GM12878 (cell line): ENCODE results near the gene FBXW7. TPM values are rescaled to one million over a fixed set of nuclear protein-coding genes. Genes with fewer than 3 reads are reported as not detected.

Experiments
- ATAC-seq: fragments of 200-7000 bp; cut with Tn5 transposase; 3 replicates; pipeline ENCODE4 v1.9.1; 2020; ENCODE audit warnings: mild to moderate bottlenecking, moderate library complexity
- BruUV-seq: library from RNA; stranded (reverse); fragments of 400-500 nt; replicated peaks from 2 replicates; lab custom pipeline; 2021; lab: Mats Ljungman, UMichigan
- CTCF ChIA-PET: fragments of 300-600 bp; sonication (Branson Sonifier 250); formaldehyde crosslinking; extraction: SDS; loops from one replicate; lab custom pipeline; 2021; ENCODE audit warnings: inconsistent platforms; lab: Yijun Ruan, JAX
- POLR2A ChIA-PET: fragments of 350-600 bp; formaldehyde crosslinking; extraction: SDS; loops from one replicate; lab custom pipeline; 2021; ENCODE audit warnings: inconsistent platforms; lab: Charles Lee
- RAD21 ChIA-PET: fragments of 300-600 bp; sonication (Branson Sonifier 250); formaldehyde crosslinking; loops from one replicate; lab custom pipeline; 2023; ENCODE audit warnings: antibody characterized with exemption; ENCODE audit not compliant: unreplicated experiment; lab: Charles Lee
- SMC1A ChIA-PET: fragments of 300-600 bp; sonication (Branson Sonifier 250); formaldehyde crosslinking; loops from one replicate; lab custom pipeline; 2023; ENCODE audit not compliant: unreplicated experiment, uncharacterized antibody; lab: Charles Lee
- DNase-seq: peaks from one replicate; pipeline ENCODE4 v3.0.0-alpha.2; 2011; ENCODE audit warnings: low read depth, low spot score
- FAIRE-seq: peaks from 3 replicates; lab custom pipeline; 2011; peaks lifted over from hg19 to GRCh38; lab: Jason Lieb, UNC
- H2AFZ ChIP-seq: 2 replicates; pipeline ENCODE4 v1.6.0; 2011; ENCODE audit warnings: low read depth, low read length, control low read depth; ENCODE audit not compliant: control insufficient read depth
- H3K27ac ChIP-seq: 2 replicates; pipeline ENCODE4 v1.5.1; 2011; ENCODE audit warnings: control low read depth; ENCODE audit not compliant: control insufficient read depth, insufficient read depth
- H3K27me3 ChIP-seq, 2 experiments: replicated peaks in 1 of 2; 2 replicates each; pipeline versions ENCODE4 v1.6.0 to v1.6.1; 2011; ENCODE audit warnings: low read length in 1 of 2; ENCODE audit not compliant: control insufficient read depth in 2 of 2, insufficient read depth in 2 of 2
- H3K36me3 ChIP-seq, 2 experiments: 2 replicates each; pipeline ENCODE4 v1.5.1; 2011; ENCODE audit warnings: low read length in 1 of 2; ENCODE audit not compliant: control insufficient read depth in 2 of 2, insufficient read depth in 2 of 2
- H3K4me1 ChIP-seq: 2 replicates; pipeline ENCODE4 v1.6.1; 2011; ENCODE audit warnings: mild to moderate bottlenecking, low read length, moderate library complexity, mixed read lengths; ENCODE audit not compliant: control insufficient read depth, insufficient read depth
- H3K4me2 ChIP-seq: 2 replicates; pipeline ENCODE4 v1.6.0; 2011; ENCODE audit warnings: control low read depth; ENCODE audit not compliant: control insufficient read depth, insufficient read depth
- H3K4me3 ChIP-seq: fragments of 200-600 bp; sonication (generic); 2 replicates; pipeline ENCODE4 v1.5.1; 2016
- H3K79me2 ChIP-seq: 2 replicates; pipeline ENCODE4 v1.6.0; 2011; ENCODE audit warnings: low read length; ENCODE audit not compliant: control insufficient read depth, insufficient read depth
- H3K9ac ChIP-seq: 2 replicates; pipeline ENCODE4 v1.8.0; 2011; ENCODE audit warnings: low read length, control low read depth, mixed read lengths; ENCODE audit not compliant: control insufficient read depth, insufficient read depth
- H3K9me3 ChIP-seq: replicated peaks from 3 replicates; pipeline ENCODE4 v1.5.1; 2011; ENCODE audit warnings: mild to moderate bottlenecking, low read length; ENCODE audit not compliant: control insufficient read depth, insufficient read depth
- H4K20me1 ChIP-seq: 2 replicates; pipeline ENCODE4 v1.6.0; 2011; ENCODE audit not compliant: control insufficient read depth, insufficient read depth
- CBFB ChIP-seq: IDR thresholded peaks from 2 replicates; pipeline ENCODE4 v1.6.1; 2016; ENCODE audit warnings: antibody characterized with exemption, low read depth
- JUNB ChIP-seq: IDR thresholded peaks from 2 replicates; pipeline ENCODE4 v1.6.1; 2016; ENCODE audit warnings: antibody characterized with exemption, mild to moderate bottlenecking
- LARP7 ChIP-seq: fragments of 450-650 bp; IDR thresholded peaks from 2 replicates; pipeline ENCODE4 v1.6.1; 2017; ENCODE audit warnings: mild to moderate bottlenecking
- NR2C2 ChIP-seq: IDR thresholded peaks from 2 replicates; pipeline ENCODE4 v1.6.1; 2011; ENCODE audit warnings: borderline replicate concordance, low read depth; ENCODE audit not compliant: control insufficient read depth, insufficient read length
- PAX5 ChIP-seq: IDR thresholded peaks from 2 replicates; pipeline ENCODE4 v1.6.1; 2011; ENCODE audit warnings: low read depth, low read length, borderline replicate concordance
- ZZZ3 ChIP-seq: IDR thresholded peaks from 2 replicates; pipeline ENCODE4 v1.6.1; 2011; ENCODE audit warnings: low read depth; ENCODE audit not compliant: control insufficient read depth, insufficient read length
- WGBS: methylation state at CpG from one replicate; pipeline ENCODE4 v1.1.6; 2016; ENCODE audit warnings: low lambda C conversion rate; ENCODE audit not compliant: insufficient replicate concordance, insufficient coverage; ENCODE audit errors: missing lambda C conversion rate; 5-methylcytosine and 5-hydroxymethylcytosine counted together
- in situ Hi-C: fragments of 300-500 bp; cut with MboI; formaldehyde crosslinking; loops from 9 replicates; pipeline ENCODE4 v1.14.3; 2018; ENCODE audit warnings: mixed read lengths
- intact Hi-C: fragments of 100-400 bp; cut with micrococcal nuclease; formaldehyde crosslinking; loops from one replicate; pipeline ENCODE4 v1.14.2; 2022; ENCODE audit not compliant: unreplicated experiment
- polyA plus RNA-seq, 11 experiments: library from polyadenylated mRNA; depleted of rRNA in 4 of 11; unstranded in 6 of 11; stranded (reverse) in 5 of 11; fragments of >200 nt; fragmentation: Nextera tagmentation in 4 of 11; fragmentation: Illumina TruSeq in 1 of 11; extraction: Ambion mirVana in 4 of 11; extraction: Trizol in 1 of 11; gene quantifications; 1 replicate in 1 of 11; 2 replicates in 10 of 11; pipeline versions ENCODE4 v1.2.1 to v1.2.3, GENCODE V29; 2011 to 2016; ENCODE audit warnings: inconsistent platforms in 2 of 11, missing spikeins in 2 of 11, low read depth in 1 of 11
- total RNA-seq, 4 experiments: library from RNA; depleted of rRNA in 3 of 4; stranded (reverse); fragments of >200 nt in 3 of 4; fragmentation: Illumina TruSeq in 1 of 4; extraction: Trizol in 1 of 4; gene quantifications; 2 replicates each; pipeline versions ENCODE4 v1.2.1 to v1.2.3, GENCODE V29; 2013 to 2021
- TF ChIP-seq, protein P1 (sequence below): IDR thresholded peaks from 2 replicates; pipeline ENCODE4 v1.6.1; 2011; ENCODE audit warnings: borderline replicate concordance, low read depth, mild to moderate bottlenecking, moderate library complexity, low read length; ENCODE audit not compliant: insufficient read depth, poor library complexity, severe bottlenecking
- TF ChIP-seq, protein P2 (sequence below): fragments of 450-650 bp; formaldehyde crosslinking; IDR thresholded peaks from 2 replicates; pipeline ENCODE4 v1.4.0; 2022; ENCODE audit warnings: mild to moderate bottlenecking, moderate library complexity

The FBXW7 gene
- total and polyA plus RNA-seq, 10 of the 15 experiments (the other 5 are each of a cell fraction or from before 2014, with no cell fraction given), result 35.8 to 118 (median 47.2) TPM

DNA sequence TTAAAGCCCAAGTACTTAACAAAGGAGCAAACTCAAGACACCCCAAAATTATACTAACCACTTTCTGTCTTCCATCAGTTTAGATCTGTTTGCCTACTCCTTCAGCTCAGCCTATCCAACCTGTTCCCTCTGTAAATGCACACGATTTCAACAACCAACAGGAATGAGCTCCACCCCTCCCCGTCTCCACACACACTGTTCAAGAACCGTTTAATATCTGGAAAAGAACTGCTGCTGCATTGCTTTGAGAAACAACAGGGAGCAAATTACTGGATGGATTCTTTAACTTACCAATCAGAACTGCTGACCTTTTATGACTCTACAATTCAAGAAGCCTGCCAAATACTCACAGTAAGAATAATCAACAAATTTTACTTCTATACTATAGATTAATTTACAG, 87.0 kb downstream of the FBXW7 start (continued):
- TF ChIP-seq, protein P1, sequence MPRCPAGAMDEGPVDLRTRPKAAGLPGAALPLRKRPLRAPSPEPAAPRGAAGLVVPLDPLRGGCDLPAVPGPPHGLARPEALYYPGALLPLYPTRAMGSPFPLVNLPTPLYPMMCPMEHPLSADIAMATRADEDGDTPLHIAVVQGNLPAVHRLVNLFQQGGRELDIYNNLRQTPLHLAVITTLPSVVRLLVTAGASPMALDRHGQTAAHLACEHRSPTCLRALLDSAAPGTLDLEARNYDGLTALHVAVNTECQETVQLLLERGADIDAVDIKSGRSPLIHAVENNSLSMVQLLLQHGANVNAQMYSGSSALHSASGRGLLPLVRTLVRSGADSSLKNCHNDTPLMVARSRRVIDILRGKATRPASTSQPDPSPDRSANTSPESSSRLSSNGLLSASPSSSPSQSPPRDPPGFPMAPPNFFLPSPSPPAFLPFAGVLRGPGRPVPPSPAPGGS, result no peak
- TF ChIP-seq CBFB (no peak), NR2C2 (no peak), JUNB (no peak)

DNA sequence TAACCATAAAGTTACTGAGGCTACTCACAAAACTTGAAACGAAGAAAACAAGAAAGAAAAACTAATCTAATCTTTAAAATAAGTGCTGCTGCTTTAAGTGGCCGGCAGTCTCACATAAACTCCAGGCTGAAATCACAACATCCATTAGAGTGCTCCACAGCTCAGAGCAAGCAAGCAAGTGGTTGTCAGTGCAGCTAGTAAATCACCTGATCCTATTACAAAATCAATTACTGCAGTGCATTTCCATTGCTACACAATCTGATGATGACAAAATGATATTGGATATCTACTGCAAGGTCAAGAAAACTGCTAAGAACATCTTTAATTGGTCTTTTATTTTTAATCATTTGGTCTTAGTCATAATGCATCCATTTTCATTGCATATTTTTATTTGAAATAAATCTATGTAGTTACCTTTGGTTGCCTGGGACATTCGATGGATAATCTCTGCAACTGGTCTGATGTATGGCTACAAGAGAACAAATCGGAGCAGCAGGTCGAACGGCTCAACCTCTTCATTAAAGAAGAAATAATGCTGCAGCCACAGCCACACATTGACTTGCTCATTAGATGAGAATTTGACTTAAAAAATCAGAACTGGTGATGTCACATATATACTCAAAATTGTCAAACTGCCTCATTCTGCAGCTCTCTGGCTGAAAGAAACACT, 87.7 kb downstream of the FBXW7 start:
- ChIA-PET CTCF (interaction anchor here (0.6 to 4.8 kb wide), 12 partner anchors 10 to 398 kb away, joined by 3 to 40 read pairs (median 6); no protein-coding TSS in a partner anchor), RAD21 (no interaction called here), POLR2A (interaction anchor here (0.5 to 1.1 kb wide), 3 partner anchors 12 to 48 kb away, joined by 3 read pairs; no protein-coding TSS in a partner anchor), SMC1A (interaction anchor here (0.8 to 3.8 kb wide), 9 partner anchors 11 to 192 kb away, joined by 3 to 21 read pairs (median 3); no protein-coding TSS in a partner anchor)
- H2AFZ ChIP-seq, result no peak overlapping the region
- peaks cover 26% of the 10 kb centered on the region for H3K79me2 ChIP-seq
- no peaks in the 10 kb centered on the region for H3K27me3 ChIP-seq
- no peak for DNase-seq
- ATAC-seq, result no peak
- no peaks in the 10 kb centered on the region for H4K20me1 ChIP-seq
- BruUV-seq, result no TSS peak
- H3K4me1 ChIP-seq, result no peaks in the 10 kb centered on the region
- no peak overlapping the region for H3K4me2 ChIP-seq
- H3K36me3 ChIP-seq, result peaks cover 0 to 11% of the 10 kb centered on the region in 2 experiments
- no peak for TF ChIP-seq PAX5
- no peak for TF ChIP-seq ZZZ3
- TF ChIP-seq, protein P2, sequence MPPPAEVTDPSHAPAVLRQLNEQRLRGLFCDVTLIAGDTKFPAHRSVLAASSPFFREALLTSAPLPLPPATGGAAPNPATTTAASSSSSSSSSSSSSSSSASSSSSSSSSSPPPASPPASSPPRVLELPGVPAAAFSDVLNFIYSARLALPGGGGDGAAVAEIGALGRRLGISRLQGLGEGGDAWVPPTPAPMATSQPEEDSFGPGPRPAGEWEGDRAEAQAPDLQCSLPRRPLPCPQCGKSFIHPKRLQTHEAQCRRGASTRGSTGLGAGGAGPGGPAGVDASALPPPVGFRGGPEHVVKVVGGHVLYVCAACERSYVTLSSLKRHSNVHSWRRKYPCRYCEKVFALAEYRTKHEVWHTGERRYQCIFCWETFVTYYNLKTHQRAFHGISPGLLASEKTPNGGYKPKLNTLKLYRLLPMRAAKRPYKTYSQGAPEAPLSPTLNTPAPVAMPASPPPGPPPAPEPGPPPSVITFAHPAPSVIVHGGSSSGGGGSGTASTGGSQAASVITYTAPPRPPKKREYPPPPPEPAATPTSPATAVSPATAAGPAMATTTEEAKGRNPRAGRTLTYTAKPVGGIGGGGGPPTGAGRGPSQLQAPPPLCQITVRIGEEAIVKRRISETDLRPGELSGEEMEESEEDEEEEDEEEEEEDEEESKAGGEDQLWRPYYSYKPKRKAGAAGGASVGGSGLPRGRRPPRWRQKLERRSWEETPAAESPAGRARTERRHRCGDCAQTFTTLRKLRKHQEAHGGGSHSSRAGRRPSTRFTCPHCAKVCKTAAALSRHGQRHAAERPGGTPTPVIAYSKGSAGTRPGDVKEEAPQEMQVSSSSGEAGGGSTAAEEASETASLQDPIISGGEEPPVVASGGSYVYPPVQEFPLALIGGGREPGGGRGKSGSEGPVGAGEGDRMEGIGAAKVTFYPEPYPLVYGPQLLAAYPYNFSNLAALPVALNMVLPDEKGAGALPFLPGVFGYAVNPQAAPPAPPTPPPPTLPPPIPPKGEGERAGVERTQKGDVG, result no peak
- TF ChIP-seq LARP7, result no peak
- no peak overlapping the region for H3K4me3 ChIP-seq
- FAIRE-seq, result no peak
- 96% methylated on average over 6 of the region's 6 CpGs for WGBS
- in situ Hi-C loops (no loop called here), intact Hi-C loops (no loop called here)
- H3K27ac ChIP-seq, result no peak overlapping the region
- H3K9ac ChIP-seq, result no peak overlapping the region
- H3K9me3 ChIP-seq, result no peaks in the 10 kb centered on the region; the same call in 1 of the 3 replicates
